WTC11 (cell line): ENCODE measurements around the gene ACOXL. TPM values are rescaled to one million over a fixed set of nuclear protein-coding genes. Genes with fewer than 3 reads are reported as not detected.

ENCODE experiments used
- ATAC-seq: fragments of 200-7000 bp; cut with Tn5 transposase; 2 replicates; pipeline ENCODE4 v1.10.0; 2021; ENCODE audit warnings: mild to moderate bottlenecking, moderate library complexity
- CTCF ChIA-PET: fragments of 300-600 bp; sonication (Branson Sonifier 250); formaldehyde crosslinking; loops from one replicate; lab custom pipeline; 2021; ENCODE audit warnings: antibody characterized with exemption; lab: Charles Lee
- POLR2A ChIA-PET: fragments of 350-600 bp; sonication (Branson Sonifier 250); formaldehyde crosslinking; loops from one replicate; lab custom pipeline; 2021; ENCODE audit warnings: antibody characterized with exemption; lab: Charles Lee
- DNase-seq: peaks from one replicate; pipeline ENCODE4 v3.0.0; 2021; ENCODE audit warnings: low spot score
- H3K27ac Mint-ChIP-seq: 2 replicates; pipeline ENCODE4 v1.8.0; 2021; ENCODE audit warnings: mixed read lengths
- H3K27me3 Mint-ChIP-seq: 2 replicates; pipeline ENCODE4 v1.8.0; 2021; ENCODE audit warnings: low read depth, mild to moderate bottlenecking, moderate library complexity, mixed read lengths
- H3K36me3 Mint-ChIP-seq: 2 replicates; pipeline ENCODE4 v1.8.0; 2021; ENCODE audit warnings: mixed read lengths
- H3K4me1 Mint-ChIP-seq: 2 replicates; pipeline ENCODE4 v1.8.0; 2022; ENCODE audit warnings: mixed read lengths
- H3K4me3 Mint-ChIP-seq: 2 replicates; pipeline ENCODE4 v1.8.0; 2021; ENCODE audit warnings: mild to moderate bottlenecking, moderate library complexity, mixed read lengths
- H3K9me3 Mint-ChIP-seq: 2 replicates; pipeline ENCODE4 v1.8.0; 2021; ENCODE audit warnings: mixed read lengths
- ATF1 ChIP-seq: sonication (generic); formaldehyde crosslinking; IDR thresholded peaks from 2 replicates; pipeline ENCODE4 v1.8.1; 2023; ENCODE audit warnings: mild to moderate bottlenecking, moderate library complexity, missing genetic modification reagents
- CREB1 ChIP-seq: sonication (generic); formaldehyde crosslinking; IDR thresholded peaks from 2 replicates; pipeline ENCODE4 v1.8.0; 2023; ENCODE audit warnings: mild to moderate bottlenecking, missing genetic modification reagents
- EMX1 ChIP-seq: fragments of 250-450 bp; sonication (Bioruptor Pico); IDR thresholded peaks from 2 replicates; pipeline ENCODE4 v1.8.0; 2021; ENCODE audit warnings: mild to moderate bottlenecking
- FOXK1 ChIP-seq: sonication (generic); formaldehyde crosslinking; IDR thresholded peaks from 2 replicates; pipeline ENCODE4 v1.8.0; 2022; ENCODE audit warnings: mild to moderate bottlenecking, moderate library complexity, missing genetic modification reagents
- JAZF1 ChIP-seq: fragments of 250-450 bp; sonication (Bioruptor Pico); IDR thresholded peaks from 2 replicates; pipeline ENCODE4 v1.9.0; 2021; ENCODE audit warnings: moderate library complexity, mild to moderate bottlenecking, inconsistent platforms
- JUN ChIP-seq: sonication (generic); formaldehyde crosslinking; IDR thresholded peaks from 2 replicates; pipeline ENCODE4 v1.8.0; 2023; ENCODE audit warnings: mild to moderate bottlenecking, missing genetic modification reagents
- MYBL2 ChIP-seq: sonication (generic); formaldehyde crosslinking; IDR thresholded peaks from 2 replicates; pipeline ENCODE4 v1.8.1; 2023; ENCODE audit warnings: mild to moderate bottlenecking, moderate library complexity, missing genetic modification reagents
- NFATC4 ChIP-seq: fragments of 250-450 bp; sonication (Bioruptor Pico); IDR thresholded peaks from 2 replicates; pipeline ENCODE4 v1.9.0; 2021; ENCODE audit warnings: mild to moderate bottlenecking
- NFYB ChIP-seq: sonication (generic); formaldehyde crosslinking; conservative IDR thresholded peaks from 2 replicates; pipeline ENCODE4 v1.8.0; 2022; ENCODE audit warnings: low read depth, missing genetic modification reagents
- NR1H2 ChIP-seq: sonication (generic); formaldehyde crosslinking; IDR thresholded peaks from 2 replicates; pipeline ENCODE4 v1.9.0; 2021; ENCODE audit warnings: mild to moderate bottlenecking, moderate library complexity, missing genetic modification reagents
- RORB ChIP-seq: fragments of 250-450 bp; sonication (Bioruptor Pico); IDR thresholded peaks from 2 replicates; pipeline ENCODE4 v1.9.0; 2021; ENCODE audit warnings: mild to moderate bottlenecking
- TEAD4 ChIP-seq: sonication (generic); formaldehyde crosslinking; IDR thresholded peaks from 2 replicates; pipeline ENCODE4 v1.8.0; 2022; ENCODE audit warnings: mild to moderate bottlenecking, missing genetic modification reagents
- ZNF138 ChIP-seq: sonication (generic); formaldehyde crosslinking; conservative IDR thresholded peaks from 2 replicates; pipeline ENCODE4 v1.8.1; 2022; ENCODE audit warnings: mild to moderate bottlenecking, moderate library complexity, missing genetic modification reagents
- ZNF232 ChIP-seq: sonication (generic); formaldehyde crosslinking; IDR thresholded peaks from 2 replicates; pipeline ENCODE4 v1.8.0; 2022; ENCODE audit warnings: mild to moderate bottlenecking, missing genetic modification reagents
- ZNF671 ChIP-seq: fragments of 250-450 bp; sonication (Bioruptor Pico); IDR thresholded peaks from 2 replicates; pipeline ENCODE4 v1.8.0; 2021; ENCODE audit warnings: mild to moderate bottlenecking
- total RNA-seq: library from RNA; stranded (reverse); gene quantifications from 3 replicates; pipeline ENCODE4 v1.2.3, GENCODE V29; 2021
- TF ChIP-seq, protein P1 (sequence below): sonication (generic); formaldehyde crosslinking; IDR thresholded peaks from 2 replicates; pipeline ENCODE4 v1.8.1; 2023; ENCODE audit warnings: mild to moderate bottlenecking, moderate library complexity, missing genetic modification reagents
- TF ChIP-seq, protein P2 (sequence below): fragments of 250-450 bp; sonication (Bioruptor Pico); IDR thresholded peaks from 2 replicates; pipeline ENCODE4 v1.9.0; 2021; ENCODE audit warnings: mild to moderate bottlenecking
- TF ChIP-seq, protein P3 (sequence below): sonication (generic); formaldehyde crosslinking; conservative IDR thresholded peaks from 2 replicates; pipeline ENCODE4 v1.8.1; 2023; ENCODE audit warnings: mild to moderate bottlenecking, low read depth, missing genetic modification reagents, moderate library complexity
- TF ChIP-seq, protein P4 (sequence below): fragments of 200-600 bp; IDR thresholded peaks from 2 replicates; pipeline ENCODE4 v1.8.0; 2022; ENCODE audit warnings: antibody characterized with exemption
- TF ChIP-seq, protein P5 (sequence below): sonication (generic); formaldehyde crosslinking; IDR thresholded peaks from 2 replicates; pipeline ENCODE4 v1.8.0; 2022; ENCODE audit warnings: missing genetic modification reagents
- TF ChIP-seq, protein P6 (sequence below): sonication (generic); formaldehyde crosslinking; IDR thresholded peaks from 2 replicates; pipeline ENCODE4 v1.8.1; 2022; ENCODE audit warnings: missing genetic modification reagents, borderline replicate concordance

Gene ACOXL
- total RNA-seq, 1 experiment from 2014 or later = 14.9 TPM

DNA sequence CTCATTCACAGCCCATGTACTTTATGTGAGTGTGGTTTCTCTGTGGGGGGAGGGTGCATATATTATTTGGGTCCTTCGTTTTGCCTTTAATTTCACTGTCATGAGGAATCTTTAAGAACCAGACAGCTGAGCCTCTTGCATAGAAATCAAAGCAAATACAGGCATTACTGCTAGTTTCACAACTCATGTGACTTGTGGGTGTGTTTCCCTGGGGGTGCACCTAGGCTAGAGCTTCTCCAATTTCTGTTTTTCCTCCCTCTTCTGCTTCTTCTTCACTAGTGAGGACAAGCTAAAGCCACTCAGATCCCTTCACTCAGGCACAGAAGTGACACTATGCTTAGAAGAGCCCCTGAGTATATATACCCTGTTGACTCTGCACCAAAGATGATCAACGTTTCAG lies 131.4 kb downstream of the ACOXL start (continued):
- TF ChIP-seq, protein P1, sequence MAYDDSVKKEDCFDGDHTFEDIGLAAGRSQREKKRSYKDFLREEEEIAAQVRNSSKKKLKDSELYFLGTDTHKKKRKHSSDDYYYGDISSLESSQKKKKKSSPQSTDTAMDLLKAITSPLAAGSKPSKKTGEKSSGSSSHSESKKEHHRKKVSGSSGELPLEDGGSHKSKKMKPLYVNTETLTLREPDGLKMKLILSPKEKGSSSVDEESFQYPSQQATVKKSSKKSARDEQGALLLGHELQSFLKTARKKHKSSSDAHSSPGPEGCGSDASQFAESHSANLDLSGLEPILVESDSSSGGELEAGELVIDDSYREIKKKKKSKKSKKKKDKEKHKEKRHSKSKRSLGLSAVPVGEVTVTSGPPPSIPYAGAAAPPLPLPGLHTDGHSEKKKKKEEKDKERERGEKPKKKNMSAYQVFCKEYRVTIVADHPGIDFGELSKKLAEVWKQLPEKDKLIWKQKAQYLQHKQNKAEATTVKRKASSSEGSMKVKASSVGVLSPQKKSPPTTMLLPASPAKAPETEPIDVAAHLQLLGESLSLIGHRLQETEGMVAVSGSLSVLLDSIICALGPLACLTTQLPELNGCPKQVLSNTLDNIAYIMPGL = no peak
- TF ChIP-seq NFYB (no peak), FOXK1 (CRISPR knock-in tag) (no peak), ZNF671 (CRISPR knock-in tag) (no peak), ZNF232 (CRISPR knock-in tag) (no peak), MYBL2 (CRISPR knock-in tag) (no peak), RORB (CRISPR knock-in tag) (no peak), CREB1 (CRISPR knock-in tag) (no peak)

DNA sequence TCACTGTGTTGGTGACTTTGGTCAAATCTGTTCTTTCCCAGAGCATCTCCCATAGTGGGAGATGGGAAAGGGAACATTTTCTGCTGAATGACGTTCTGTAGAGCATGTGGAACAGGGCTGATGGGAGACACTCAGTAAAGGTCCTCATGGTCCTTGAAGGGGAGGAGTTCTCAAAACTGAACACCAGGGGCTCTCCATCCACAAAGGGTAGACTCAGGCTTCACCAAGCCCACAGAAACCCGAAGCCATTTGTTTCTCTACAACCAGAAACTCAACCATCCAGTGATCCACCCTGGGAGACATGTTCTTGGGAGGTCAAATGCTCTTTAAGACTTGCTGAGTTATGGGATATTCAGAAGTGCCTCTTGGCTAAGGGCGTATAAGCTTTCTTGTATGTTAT lies 131.8 kb downstream of the ACOXL start:
- H3K27ac Mint-ChIP-seq = no peak overlapping the region
- DNase-seq = no peak
- no peak for ATAC-seq
- no peaks in the 10 kb centered on the region for H3K27me3 Mint-ChIP-seq
- TF ChIP-seq ZNF138 (CRISPR knock-in tag) (no peak), TEAD4 (no peak), NFATC4 (CRISPR knock-in tag) (no peak), NR1H2 (no peak), JAZF1 (CRISPR knock-in tag) (no peak), JUN (no peak), EMX1 (CRISPR knock-in tag) (no peak), ATF1 (CRISPR knock-in tag) (no peak)
- TF ChIP-seq, protein P2, sequence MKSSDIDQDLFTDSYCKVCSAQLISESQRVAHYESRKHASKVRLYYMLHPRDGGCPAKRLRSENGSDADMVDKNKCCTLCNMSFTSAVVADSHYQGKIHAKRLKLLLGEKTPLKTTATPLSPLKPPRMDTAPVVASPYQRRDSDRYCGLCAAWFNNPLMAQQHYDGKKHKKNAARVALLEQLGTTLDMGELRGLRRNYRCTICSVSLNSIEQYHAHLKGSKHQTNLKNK (CRISPR knock-in tag) = no peak
- TF ChIP-seq, protein P3, sequence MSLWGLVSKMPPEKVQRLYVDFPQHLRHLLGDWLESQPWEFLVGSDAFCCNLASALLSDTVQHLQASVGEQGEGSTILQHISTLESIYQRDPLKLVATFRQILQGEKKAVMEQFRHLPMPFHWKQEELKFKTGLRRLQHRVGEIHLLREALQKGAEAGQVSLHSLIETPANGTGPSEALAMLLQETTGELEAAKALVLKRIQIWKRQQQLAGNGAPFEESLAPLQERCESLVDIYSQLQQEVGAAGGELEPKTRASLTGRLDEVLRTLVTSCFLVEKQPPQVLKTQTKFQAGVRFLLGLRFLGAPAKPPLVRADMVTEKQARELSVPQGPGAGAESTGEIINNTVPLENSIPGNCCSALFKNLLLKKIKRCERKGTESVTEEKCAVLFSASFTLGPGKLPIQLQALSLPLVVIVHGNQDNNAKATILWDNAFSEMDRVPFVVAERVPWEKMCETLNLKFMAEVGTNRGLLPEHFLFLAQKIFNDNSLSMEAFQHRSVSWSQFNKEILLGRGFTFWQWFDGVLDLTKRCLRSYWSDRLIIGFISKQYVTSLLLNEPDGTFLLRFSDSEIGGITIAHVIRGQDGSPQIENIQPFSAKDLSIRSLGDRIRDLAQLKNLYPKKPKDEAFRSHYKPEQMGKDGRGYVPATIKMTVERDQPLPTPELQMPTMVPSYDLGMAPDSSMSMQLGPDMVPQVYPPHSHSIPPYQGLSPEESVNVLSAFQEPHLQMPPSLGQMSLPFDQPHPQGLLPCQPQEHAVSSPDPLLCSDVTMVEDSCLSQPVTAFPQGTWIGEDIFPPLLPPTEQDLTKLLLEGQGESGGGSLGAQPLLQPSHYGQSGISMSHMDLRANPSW = no peak
- TF ChIP-seq, protein P4, sequence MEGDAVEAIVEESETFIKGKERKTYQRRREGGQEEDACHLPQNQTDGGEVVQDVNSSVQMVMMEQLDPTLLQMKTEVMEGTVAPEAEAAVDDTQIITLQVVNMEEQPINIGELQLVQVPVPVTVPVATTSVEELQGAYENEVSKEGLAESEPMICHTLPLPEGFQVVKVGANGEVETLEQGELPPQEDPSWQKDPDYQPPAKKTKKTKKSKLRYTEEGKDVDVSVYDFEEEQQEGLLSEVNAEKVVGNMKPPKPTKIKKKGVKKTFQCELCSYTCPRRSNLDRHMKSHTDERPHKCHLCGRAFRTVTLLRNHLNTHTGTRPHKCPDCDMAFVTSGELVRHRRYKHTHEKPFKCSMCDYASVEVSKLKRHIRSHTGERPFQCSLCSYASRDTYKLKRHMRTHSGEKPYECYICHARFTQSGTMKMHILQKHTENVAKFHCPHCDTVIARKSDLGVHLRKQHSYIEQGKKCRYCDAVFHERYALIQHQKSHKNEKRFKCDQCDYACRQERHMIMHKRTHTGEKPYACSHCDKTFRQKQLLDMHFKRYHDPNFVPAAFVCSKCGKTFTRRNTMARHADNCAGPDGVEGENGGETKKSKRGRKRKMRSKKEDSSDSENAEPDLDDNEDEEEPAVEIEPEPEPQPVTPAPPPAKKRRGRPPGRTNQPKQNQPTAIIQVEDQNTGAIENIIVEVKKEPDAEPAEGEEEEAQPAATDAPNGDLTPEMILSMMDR = no peak
- TF ChIP-seq, protein P5, sequence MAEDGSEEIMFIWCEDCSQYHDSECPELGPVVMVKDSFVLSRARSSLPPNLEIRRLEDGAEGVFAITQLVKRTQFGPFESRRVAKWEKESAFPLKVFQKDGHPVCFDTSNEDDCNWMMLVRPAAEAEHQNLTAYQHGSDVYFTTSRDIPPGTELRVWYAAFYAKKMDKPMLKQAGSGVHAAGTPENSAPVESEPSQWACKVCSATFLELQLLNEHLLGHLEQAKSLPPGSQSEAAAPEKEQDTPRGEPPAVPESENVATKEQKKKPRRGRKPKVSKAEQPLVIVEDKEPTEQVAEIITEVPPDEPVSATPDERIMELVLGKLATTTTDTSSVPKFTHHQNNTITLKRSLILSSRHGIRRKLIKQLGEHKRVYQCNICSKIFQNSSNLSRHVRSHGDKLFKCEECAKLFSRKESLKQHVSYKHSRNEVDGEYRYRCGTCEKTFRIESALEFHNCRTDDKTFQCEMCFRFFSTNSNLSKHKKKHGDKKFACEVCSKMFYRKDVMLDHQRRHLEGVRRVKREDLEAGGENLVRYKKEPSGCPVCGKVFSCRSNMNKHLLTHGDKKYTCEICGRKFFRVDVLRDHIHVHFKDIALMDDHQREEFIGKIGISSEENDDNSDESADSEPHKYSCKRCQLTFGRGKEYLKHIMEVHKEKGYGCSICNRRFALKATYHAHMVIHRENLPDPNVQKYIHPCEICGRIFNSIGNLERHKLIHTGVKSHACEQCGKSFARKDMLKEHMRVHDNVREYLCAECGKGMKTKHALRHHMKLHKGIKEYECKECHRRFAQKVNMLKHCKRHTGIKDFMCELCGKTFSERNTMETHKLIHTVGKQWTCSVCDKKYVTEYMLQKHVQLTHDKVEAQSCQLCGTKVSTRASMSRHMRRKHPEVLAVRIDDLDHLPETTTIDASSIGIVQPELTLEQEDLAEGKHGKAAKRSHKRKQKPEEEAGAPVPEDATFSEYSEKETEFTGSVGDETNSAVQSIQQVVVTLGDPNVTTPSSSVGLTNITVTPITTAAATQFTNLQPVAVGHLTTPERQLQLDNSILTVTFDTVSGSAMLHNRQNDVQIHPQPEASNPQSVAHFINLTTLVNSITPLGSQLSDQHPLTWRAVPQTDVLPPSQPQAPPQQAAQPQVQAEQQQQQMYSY = no peak
- TF ChIP-seq, protein P6, sequence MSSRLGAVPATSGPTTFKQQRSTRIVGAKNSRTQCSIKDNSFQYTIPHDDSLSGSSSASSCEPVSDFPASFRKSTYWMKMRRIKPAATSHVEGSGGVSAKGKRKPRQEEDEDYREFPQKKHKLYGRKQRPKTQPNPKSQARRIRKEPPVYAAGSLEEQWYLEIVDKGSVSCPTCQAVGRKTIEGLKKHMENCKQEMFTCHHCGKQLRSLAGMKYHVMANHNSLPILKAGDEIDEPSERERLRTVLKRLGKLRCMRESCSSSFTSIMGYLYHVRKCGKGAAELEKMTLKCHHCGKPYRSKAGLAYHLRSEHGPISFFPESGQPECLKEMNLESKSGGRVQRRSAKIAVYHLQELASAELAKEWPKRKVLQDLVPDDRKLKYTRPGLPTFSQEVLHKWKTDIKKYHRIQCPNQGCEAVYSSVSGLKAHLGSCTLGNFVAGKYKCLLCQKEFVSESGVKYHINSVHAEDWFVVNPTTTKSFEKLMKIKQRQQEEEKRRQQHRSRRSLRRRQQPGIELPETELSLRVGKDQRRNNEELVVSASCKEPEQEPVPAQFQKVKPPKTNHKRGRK (CRISPR knock-in tag) = no peak
- ChIA-PET CTCF (no interaction called here), POLR2A (no interaction called here)
- no peaks in the 10 kb centered on the region for H3K36me3 Mint-ChIP-seq
- no peaks in the 10 kb centered on the region for H3K9me3 Mint-ChIP-seq
- H3K4me1 Mint-ChIP-seq = peaks cover 33% of the 10 kb centered on the region
- H3K4me3 Mint-ChIP-seq = no peak overlapping the region
